Ecto neural progenitor cell (in vitro differentiated cells): ENCODE results near the gene SLC25A28.

Experiments
- DNase-seq: peaks from one replicate; pipeline ENCODE4 v3.0.0-alpha.2; 2018; ENCODE audit warnings: low spot score

The SLC25A28 gene

GRCh38 chr10:99619851-99620710, at the start of gene SLC25A28:
SLC25A28 (minus strand) TSS chr10:99620439; CDS start chr10:99620335, 104 bp downstream.
- DNase-seq, result no peak

- no peak for DNase-seq
Measured at GRCh38 chr10:99667108-99667751, 47.0 kb upstream of the SLC25A28 start.

- DNase-seq, result no peak
Measured at GRCh38 chr10:99665304-99665703, 45.1 kb upstream of the SLC25A28 start.

GRCh38 chr10:99661377-99661763, 41.1 kb upstream of the SLC25A28 start:
- DNase-seq, result no peak

GRCh38 chr10:99660662-99661376, 40.6 kb upstream of the SLC25A28 start:
- no peak for DNase-seq

GRCh38 chr10:99659868-99660366, 39.7 kb upstream of the SLC25A28 start:
- DNase-seq, result no peak

- peak; percentile 97 for DNase-seq
Measured at GRCh38 chr10:99659031-99659867, 39.0 kb upstream of the SLC25A28 start, which contains the start of gene ENTPD7. ENTPD7 (plus strand) TSS chr10:99659509; CDS start chr10:99659957, 448 bp downstream.

GRCh38 chr10:99658622-99659030, 38.4 kb upstream of the SLC25A28 start:
- peak; percentile 49 for DNase-seq

GRCh38 chr10:99656199-99657064, 36.2 kb upstream of the SLC25A28 start:
- no peak for DNase-seq

GRCh38 chr10:99654390-99655175, 34.3 kb upstream of the SLC25A28 start:
- DNase-seq, result no peak

- DNase-seq, result no peak
Measured at GRCh38 chr10:99652800-99653390, 32.7 kb upstream of the SLC25A28 start.

- no peak for DNase-seq
Measured at GRCh38 chr10:99648717-99649116, 28.5 kb upstream of the SLC25A28 start.

GRCh38 chr10:99647601-99648151, 27.4 kb upstream of the SLC25A28 start:
- no peak for DNase-seq

GRCh38 chr10:99633832-99634231, 13.6 kb upstream of the SLC25A28 start:
- no peak for DNase-seq

- DNase-seq, result no peak
Measured at GRCh38 chr10:99631496-99631895, 11.3 kb upstream of the SLC25A28 start.

GRCh38 chr10:99630991-99631390, 10.8 kb upstream of the SLC25A28 start:
- no peak for DNase-seq

- DNase-seq, result no peak
Measured at GRCh38 chr10:99630433-99630832, 10.2 kb upstream of the SLC25A28 start.

GRCh38 chr10:99629625-99629978, 9.4 kb upstream of the SLC25A28 start:
- DNase-seq, result no peak
